HTR-8/SVneo (cell line): Measurements from ENCODE around the gene DAZAP1.

Experiments
- DNase-seq: peaks from one replicate; pipeline ENCODE4 v3.0.0; 2011; ENCODE audit warnings: low spot score, mixed read lengths; ENCODE audit not compliant: insufficient read length
- FAIRE-seq: peaks from 2 replicates; lab custom pipeline; 2011; peaks lifted over from hg19 to GRCh38; lab: Jason Lieb, UNC

Gene DAZAP1

GRCh38 chr19:1483131-1483978 lies 76.0 kb downstream of the DAZAP1 start:
- no peak for DNase-seq
- no peak for FAIRE-seq

DNA sequence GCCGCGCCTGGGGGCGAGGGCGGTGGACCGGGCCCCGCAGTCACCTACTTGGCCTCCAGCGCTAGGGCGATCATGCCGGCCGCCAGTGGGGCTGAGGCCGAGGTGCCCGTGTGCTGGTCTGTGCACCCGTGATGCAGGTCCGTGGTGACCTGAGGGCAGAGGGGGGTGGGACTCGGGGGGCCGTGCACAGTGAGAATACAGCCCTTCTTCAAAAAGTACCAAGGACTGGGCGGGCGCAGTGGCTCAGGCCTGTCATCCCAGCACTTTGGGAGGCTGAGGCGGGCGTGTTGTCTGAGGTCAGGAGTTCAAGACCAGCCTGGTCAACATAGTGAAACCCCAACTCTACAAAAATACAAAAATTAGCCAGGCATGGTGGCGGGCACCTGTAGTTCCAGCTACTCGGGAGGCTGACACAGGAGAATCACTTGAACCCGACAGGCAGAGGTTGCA lies 76.6 kb downstream of the DAZAP1 start:
- FAIRE-seq, result no peak
- DNase-seq, result no peak
